ENCODE data around the gene PAFAH1B1. TPM values are rescaled to one million over a fixed set of nuclear protein-coding genes. Genes with fewer than 3 reads are reported as not detected.

Gene PAFAH1B1
- total RNA-seq, 1 experiment from 2014 or later: 181 TPM

DNA sequence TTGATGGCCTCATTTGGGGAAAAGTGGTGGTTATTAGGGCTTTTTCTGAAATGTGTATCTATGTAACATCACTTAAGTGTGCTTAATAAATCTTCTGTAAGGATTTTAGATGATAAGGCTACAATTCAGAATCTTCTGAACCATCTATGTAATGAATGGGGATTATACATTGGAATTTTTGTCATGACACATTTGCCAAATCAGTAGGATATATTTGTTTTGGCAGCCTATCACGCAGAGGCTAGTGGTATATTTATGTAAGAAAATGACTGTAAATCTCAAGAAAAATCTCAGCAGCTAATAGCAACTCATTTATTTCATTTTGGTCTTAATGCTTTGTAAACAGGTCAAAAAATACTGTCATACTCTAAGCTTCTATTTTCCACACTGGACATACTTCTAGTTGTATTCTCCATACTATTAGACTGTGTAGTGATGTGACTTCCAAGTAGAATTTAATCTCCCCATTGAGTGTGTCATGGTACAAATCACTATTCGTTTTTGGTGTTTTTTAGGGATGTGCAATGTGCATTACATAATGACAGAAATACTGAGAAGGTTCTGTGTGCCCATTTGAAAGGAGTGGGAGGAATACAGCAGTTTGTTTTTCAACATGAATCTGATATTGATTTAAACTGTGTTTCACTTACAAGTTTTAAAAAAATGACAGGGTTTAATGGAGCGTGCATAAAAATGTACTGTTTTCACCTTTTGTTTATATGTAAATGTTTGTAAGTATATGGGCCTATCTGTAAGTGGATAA is 88.9 kb downstream of the PAFAH1B1 start:
- in situ Hi-C loops (cut with HindIII; ENCODE audit: low sequenced_read_pairs): no loop called here
- DNase-seq (ENCODE audit: low spot score): no peak

DNA sequence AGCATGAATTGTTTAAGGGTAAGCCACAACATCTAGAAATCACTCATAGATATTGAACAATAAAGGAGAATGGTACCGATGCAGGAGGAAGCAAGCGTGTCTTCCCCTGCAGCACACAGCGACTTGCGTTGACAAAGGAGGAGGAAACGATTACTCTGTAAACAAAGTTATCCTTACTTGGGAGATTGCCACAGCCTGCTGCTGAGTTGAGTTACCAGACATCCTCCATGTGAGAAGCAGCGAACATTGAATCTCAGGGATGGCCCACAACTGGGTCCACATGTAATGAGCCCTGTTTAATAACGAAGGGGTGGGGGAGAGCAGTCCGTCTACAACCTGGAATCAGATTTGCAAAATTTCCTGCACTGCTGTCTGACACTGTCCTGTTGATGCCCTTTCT is 90.5 kb downstream of the PAFAH1B1 start:
- in situ Hi-C loops (cut with HindIII; ENCODE audit: low sequenced_read_pairs): no loop called here
- DNase-seq (ENCODE audit: low spot score): no peak

DNA sequence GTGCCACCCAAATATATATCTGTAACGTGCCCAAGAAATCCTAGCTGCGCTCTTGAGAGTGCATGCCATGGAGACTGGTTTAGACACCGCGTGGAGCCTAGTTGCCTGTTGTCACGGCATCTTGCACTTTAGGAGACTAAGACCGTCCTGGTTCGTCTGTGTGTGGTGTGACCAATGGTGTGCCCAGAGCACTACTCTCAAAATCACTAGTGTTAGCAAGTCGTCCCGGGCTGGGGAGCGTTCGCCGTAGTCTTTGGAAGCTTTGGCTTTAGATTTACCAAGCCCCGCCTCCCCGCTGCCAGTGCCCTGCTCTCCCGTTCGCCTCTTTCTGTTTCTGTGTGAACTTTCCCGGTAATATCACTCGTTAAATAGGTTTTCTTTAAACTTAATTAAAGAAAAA is 91.1 kb downstream of the PAFAH1B1 start:
- DNase-seq (ENCODE audit: low spot score): no peak
- in situ Hi-C loops (cut with HindIII; ENCODE audit: low sequenced_read_pairs): no loop called here

DNA sequence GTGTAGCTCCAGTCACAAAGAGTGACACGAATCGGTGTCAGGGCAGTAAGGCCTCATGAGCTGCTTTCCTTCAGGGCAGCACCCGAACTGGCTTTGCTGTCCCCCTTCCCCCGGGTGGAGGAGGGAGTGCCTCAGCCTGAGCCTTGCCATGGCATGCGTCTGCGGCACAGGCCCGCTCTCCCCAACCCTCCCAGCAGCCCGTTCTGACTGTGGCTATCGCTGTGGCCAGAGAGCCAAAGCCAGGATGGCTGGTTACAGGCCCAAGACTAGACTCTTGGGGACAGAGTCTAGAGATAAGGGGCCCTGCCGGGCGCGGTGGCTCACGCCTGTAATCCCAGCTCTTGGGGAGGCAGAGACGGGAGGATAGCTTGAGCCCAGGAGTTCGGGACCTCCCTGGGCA is 92.2 kb downstream of the PAFAH1B1 start:
- DNase-seq (ENCODE audit: low spot score): no peak
- in situ Hi-C loops (cut with HindIII; ENCODE audit: low sequenced_read_pairs): no loop called here

DNA sequence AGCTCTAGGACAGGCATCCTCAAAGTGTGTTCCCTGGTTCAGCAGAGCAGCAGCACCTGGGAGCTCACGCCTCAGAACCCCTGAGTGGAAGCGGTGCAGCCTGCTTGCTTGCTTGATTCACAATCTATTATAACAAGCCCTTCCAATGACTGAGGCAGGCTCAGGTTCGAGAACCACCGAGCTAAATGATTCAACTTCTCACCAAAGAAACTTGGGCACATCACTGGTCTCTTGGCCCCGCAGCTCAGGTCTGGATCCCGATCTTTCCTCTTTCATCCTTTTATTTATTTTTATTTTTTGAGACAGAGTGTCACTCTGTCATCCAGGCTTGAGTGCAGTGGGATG is 93.6 kb downstream of the PAFAH1B1 start:
- no peak for DNase-seq (ENCODE audit: low spot score)
- in situ Hi-C loops (cut with HindIII; ENCODE audit: low sequenced_read_pairs): no loop called here

DNA sequence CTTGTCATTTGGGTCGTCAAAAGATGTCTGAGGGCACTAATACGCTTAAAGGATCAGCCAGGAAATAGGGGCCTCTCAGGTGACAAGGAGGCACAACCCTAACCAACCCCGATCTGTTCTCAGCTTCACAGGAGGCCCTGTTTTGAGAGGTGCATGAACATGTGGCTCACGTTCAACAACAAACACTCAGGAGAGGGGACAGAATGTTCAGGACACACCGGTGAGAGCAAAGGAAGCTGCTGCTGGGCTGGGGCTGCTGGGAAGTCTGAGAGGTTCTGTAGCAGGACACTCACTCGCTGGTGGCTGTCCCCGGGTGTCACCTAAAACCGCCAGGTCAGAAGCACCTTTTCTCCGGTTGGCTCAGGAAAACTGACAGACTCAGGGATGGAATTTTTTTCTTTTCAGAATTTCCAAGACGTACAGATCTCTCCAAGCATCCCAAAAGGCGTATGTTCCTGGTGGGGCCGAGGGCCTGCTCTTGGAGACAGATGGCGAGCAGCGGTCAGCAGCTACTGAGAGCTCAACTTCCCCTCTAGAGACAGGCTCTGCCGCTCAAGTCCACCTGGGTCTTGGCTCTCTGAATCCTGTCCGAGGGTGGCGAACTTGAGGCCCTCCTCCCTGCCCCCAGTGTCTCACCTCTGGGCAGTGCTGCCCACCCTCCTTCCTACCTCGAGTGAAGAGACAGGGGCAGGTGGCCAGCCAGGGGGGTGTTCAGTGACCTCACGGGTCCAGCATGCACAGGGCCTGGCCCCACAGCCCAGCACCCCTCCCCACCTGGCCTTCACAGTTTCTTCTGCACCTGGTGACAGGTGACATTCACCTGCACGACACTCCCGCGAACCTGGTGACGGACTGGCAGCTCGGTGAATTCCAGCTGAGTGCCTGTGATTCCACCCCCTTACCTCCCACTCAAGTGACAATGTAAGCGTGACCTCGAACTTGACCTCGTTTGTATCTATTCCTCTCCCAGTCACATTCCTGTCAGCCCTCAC is 95.2 kb downstream of the PAFAH1B1 start:
- DNase-seq (ENCODE audit: low spot score): peak; percentile 58
- in situ Hi-C loops (cut with HindIII; ENCODE audit: low sequenced_read_pairs): no loop called here

DNA sequence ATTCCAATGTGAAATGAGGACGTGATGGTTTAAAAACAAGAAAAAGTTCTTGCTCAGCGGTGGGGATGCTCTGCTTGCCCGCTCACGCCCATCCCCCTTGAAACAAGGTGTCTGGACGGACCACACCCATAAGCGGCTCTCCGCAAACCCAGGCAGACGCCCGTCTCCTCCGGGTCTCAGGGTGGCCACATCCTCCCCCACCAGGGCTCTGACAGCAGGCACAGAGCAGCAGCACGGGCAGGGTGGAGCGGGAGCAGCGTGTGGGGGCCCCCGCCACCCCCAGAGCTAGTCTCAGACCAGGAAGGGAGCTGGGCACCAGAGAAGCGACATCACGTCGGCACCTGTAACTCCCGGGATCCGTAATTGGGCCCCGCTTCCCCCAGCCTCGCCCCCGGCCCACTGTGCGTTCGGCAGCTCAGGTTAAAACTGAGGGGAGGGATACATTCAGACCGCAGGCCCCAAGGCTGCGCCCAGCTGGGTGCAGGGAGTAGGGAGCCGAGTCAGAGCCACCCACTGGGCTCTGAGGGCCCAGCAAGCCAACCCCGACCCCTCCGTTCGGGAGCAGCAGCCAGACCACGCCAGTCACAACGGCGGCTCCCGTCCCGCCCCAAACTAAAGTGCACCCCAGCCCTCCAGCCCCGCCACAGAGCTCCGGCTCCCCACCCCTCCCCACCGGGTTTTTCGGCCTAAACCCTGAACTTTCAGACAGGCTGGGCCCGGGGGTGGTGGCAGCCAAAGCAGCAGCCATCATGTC is 96.1 kb downstream of the PAFAH1B1 start:
- in situ Hi-C loops (cut with HindIII; ENCODE audit: low sequenced_read_pairs): no loop called here
- no peak for DNase-seq (ENCODE audit: low spot score)

DNA sequence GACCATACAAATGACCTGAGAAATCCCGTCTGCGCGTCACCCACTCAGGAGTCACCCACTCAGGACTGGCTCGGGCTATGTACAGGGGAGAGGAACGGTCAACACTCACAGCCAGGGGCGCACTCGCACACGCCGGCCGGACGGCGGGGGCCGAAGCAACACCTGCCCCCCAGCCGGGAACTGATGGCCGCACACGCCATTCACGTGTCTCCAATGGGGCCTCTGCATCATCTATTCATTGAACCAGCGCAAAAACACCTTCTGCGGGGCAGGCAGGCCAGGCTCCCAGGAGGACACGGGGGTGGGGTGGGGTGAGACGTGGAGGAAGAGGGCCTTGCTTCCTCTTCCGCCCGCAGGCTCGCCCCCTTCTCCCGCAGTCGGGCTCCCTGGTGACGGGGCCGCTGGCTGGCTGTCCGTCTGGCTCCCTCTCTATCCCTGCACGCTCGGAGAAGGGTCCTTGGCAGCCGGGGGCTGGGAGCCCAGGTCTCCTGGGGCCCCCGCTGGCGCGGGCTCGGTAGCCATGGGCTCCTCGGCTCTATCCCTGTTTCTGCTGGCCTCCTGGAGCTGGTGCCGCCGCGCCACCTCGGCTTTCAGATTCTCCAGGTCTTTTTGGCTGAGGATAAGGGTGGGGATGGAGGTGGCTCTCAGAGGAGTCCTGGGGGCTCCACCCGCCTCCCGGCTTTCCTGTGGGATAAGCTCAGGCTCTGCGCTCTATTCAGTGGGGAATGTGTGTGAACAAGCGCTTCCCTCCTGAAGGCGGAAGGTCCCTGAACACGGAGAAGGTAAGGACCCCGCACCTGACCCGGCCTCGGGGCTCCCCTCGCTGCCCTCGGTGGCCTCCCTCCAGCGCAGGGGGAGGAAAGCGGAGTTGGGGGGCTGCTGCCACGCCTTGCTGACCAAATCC is 97.0 kb downstream of the PAFAH1B1 start:
- in situ Hi-C loops (cut with HindIII; ENCODE audit: low sequenced_read_pairs): no loop called here
- no peak for DNase-seq (ENCODE audit: low spot score)

DNA sequence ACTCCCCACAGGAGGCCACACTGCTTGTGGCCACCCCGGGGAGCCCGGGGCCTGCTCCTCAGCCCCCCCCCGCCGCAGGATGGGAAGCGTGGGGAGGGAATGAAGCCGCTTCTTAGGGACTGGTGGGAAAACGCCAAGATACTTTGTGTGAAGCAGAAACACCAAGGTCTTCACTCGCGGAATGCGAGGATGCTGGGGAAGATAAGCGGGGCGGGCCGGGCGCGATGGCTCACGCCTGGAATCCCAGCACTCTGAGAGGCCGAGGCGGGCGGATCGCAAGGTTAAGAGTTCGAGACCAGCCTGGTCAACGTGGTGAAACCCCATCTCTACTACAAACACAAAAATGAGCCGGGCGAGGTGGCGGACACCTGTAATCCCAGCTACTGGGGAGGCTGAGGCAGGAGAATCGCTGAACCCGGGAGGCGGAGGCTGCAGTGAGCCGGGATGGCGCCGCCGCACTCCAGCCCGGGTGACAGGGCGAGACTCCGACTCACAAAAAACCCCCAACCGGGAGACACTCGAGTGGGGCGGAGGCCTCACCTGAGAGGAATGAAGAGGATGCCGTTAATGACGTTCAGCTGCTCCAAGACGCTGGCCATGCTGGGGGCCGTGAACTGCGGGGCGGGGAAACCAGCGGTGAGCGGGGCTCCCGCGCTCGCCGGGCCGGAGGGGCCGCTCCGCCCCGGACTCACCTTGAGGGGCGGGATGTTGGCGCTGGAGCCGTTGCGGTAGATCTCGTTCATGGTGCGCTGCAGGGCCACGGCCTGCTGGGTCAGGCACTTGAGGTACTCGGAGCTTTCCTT is 97.8 kb downstream of the PAFAH1B1 start:
- in situ Hi-C loops (cut with HindIII; ENCODE audit: low sequenced_read_pairs): no loop called here
- no peak for DNase-seq (ENCODE audit: low spot score)

DNA sequence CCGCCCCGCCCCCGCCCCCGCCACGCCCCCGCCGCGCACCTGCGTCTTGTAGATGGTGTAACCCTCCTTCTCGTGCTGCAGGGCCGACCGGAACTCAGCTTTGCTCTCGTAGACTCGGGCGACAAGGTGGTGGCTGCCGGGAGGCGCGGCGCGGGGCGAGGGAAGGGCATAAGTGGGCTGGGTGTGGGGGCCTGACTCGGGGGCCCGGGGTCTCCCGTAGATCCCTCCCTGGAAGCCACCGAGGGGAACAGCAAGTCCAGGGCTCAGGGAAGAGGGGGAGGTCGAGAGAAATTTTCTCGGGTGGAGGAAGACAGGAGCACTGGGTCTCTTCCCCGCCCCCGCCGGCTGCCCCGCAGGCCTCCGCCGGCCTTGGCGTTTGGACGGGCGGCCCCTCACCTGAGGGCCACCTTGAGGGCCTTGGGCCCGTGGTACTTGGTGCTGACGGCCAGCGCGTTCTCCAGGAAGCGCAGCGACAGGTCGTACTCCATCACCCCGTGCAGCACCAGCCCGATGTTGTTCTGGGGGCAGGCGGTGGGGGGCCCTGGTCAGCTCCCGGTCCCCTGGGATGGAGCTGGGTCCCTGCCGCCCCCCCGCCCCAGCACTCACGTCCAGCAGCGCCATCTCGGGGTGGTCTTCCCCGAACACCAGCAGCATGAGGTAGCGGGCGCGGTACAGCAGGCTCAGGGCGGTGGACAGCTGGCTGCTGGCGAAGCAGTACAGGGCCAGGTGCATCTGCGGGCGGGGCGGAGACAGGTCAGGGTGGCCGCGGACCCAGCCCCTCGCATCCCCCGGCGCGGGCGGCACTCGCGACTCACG is 98.7 kb downstream of the PAFAH1B1 start:
- in situ Hi-C loops (cut with HindIII; ENCODE audit: low sequenced_read_pairs): no loop called here
- no peak for DNase-seq (ENCODE audit: low spot score)

DNA sequence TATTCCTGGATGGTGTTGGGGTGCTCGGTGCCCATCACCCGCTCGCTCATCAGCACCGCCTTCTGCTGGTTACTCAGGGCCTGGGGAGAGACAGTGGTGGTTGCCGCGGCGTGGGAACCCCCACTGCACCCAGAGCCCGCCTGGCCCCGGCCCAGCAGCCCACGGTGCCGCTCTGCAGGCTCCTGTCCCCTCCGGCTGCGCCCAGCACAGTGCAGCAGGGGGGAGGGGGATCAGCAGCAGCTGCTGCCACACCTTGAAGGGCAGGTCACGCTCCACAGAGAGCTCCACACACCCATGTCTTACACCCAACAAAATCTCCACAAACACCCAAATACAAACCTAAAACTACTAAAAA is 99.3 kb downstream of the PAFAH1B1 start:
- in situ Hi-C loops (cut with HindIII; ENCODE audit: low sequenced_read_pairs): no loop called here
- no peak for DNase-seq (ENCODE audit: low spot score)

DNA sequence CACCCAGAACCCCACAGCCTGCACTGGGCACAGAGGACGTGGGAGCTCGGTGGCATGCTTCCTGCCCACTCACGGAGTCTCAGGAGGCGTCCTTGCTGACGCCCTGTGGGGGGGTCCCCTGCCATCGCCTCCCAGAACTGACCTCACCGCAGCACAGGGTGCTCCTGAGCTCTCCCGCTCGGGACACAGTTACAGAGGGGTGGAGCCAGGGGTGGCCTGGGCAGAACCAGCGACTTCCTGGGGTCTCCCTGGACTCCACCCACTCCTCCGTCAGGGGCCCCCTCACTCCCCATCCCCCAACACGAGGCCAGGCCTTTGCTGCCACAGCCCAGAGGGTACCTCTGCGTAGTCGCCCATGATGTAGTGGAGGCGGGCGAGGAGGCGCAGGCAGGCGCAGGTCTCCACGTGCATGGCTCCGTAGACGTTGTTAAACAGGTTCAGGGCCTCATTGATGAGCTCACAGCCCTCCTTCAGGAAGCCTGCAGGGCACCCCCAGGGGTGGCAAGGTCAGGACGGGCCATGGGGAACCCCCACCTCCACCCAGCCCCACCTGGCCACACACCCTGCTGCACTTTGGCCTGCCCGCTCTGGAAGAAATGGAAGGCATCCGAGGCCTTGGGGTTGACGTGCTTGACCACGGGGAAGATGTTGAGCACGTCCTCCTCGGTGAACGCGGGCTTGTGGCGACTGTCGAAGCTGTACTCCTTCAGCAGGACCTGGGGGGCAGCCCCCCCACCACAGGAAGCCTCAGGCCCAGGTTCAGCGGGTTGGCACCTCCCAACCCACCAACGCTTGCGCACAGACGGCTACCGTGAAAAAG is 100.3 kb downstream of the PAFAH1B1 start:
- in situ Hi-C loops (cut with HindIII; ENCODE audit: low sequenced_read_pairs): no loop called here

DNA sequence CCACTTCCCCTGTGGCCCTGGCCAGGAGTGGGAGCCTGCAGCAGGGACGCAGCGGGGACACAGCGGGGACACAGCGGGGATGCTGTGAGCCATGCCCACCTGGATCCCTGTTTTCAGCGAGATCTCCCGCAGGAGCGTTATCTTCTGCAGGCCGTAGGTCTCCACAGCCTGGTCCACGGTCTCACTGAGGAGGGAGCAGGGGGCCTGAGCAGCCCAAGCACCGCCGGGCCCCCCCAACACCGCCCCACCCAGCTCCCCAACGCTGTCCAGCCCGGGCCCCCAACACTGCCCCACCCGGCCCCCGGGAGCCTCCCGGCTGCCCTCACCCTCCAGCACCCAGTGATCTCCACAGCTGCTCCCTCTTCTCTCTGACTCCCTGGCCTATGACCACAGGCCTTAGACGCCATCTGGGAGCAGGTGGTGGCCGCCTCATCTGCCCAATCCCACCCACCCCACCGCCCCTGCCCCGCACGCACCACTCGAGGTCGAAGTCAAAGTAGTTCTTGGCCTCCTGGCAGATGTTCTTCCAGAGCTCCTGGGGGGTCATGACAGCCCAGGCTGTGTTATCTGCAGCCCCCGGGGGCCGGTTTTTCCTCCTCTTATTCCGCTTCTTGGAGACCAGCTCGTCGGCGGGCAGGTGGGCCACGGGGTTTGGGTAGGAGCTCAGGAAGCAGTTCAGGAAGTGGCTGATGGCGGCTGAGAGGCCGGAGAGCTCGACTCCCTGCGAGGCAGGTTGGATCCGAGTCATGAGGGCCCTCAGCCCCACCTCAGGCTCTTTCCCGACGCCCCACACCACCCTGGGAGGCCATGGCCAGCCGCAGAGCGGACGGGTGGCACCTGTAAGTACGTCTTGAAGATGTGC is 101.2 kb downstream of the PAFAH1B1 start:
- in situ Hi-C loops (cut with HindIII; ENCODE audit: low sequenced_read_pairs): no loop called here
- DNase-seq (ENCODE audit: low spot score): no peak

More for the DNA sequence above, 100.3 kb downstream of the PAFAH1B1 start:
- DNase-seq (ENCODE audit: low spot score): no peak

DNA sequence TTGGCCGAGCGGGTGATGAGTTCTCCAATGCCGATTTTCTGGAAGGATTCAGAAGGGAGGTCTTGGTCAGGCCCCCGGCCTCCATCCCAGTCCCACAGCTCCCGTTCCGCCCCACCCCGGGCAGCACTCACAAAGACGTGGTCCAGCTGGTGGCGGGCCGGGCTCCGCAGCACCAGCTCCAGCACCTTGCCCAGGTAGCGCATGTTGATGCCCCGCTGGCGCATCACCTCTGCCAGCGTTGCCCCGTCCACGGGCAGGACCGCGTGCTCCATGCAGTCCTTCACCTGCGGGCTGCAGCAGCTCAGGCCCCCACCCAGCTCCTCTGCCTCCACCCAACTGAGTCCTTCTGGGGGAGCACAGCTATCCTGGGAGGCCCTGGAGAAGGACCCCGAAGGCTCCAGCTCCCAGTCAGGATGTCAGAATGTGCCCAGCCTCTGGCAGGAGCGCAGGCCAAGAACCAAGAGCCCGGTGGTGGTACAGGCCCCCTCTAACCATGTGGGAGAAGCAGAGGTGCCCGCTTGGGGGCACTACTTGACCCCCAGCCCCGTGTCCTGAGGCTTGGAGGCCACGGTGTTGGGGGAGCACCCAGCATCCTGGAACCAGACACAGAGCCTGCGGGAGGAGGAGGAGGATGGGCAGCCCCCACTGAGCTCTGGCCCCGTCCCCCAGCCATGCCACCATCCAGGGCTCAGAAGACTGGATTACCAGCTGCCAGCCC is 101.9 kb downstream of the PAFAH1B1 start:
- in situ Hi-C loops (cut with HindIII; ENCODE audit: low sequenced_read_pairs): no loop called here
- no peak for DNase-seq (ENCODE audit: low spot score)
